Type B pancreatic cell (in vitro differentiated cells): ENCODE measurements around the gene PACRG. TPM values are rescaled to one million over a fixed set of nuclear protein-coding genes. Genes with fewer than 3 reads are reported as not detected.

Experiments
- DNase-seq: peaks from one replicate; pipeline ENCODE4 v3.0.0; 2021; ENCODE audit warnings: mixed read lengths; ENCODE audit not compliant: unreplicated experiment; ENCODE audit errors: extremely low spot score
- H3K27ac Mint-ChIP-seq: 2 replicates; pipeline ENCODE4 v1.8.0; 2021; ENCODE audit warnings: mild to moderate bottlenecking, mixed read lengths
- H3K27me3 Mint-ChIP-seq: 2 replicates; pipeline ENCODE4 v1.8.0; 2021; ENCODE audit warnings: mixed read lengths
- H3K36me3 Mint-ChIP-seq: 2 replicates; pipeline ENCODE4 v1.8.0; 2021; ENCODE audit warnings: mixed read lengths
- H3K4me1 Mint-ChIP-seq: one replicate; pipeline ENCODE4 v1.8.0; 2021; ENCODE audit warnings: mixed read lengths; ENCODE audit not compliant: unreplicated experiment
- H3K4me3 Mint-ChIP-seq: 2 replicates; pipeline ENCODE4 v1.8.0; 2021; ENCODE audit warnings: mild to moderate bottlenecking, mixed read lengths
- H3K9me3 Mint-ChIP-seq: 2 replicates; pipeline ENCODE4 v1.8.0; 2021; ENCODE audit warnings: mixed read lengths
- CTCF ChIP-seq: fragments of 200-600 bp; sonication (generic); conservative IDR thresholded peaks from 2 replicates; pipeline ENCODE4 v1.5.0; 2021; ENCODE audit warnings: antibody characterized with exemption, mild to moderate bottlenecking
- total RNA-seq: library from RNA; stranded (reverse); gene quantifications from 2 replicates; pipeline ENCODE4 v1.2.1, GENCODE V29; 2021; ENCODE audit warnings: low replicate concordance

The PACRG gene
- total RNA-seq, 1 donor from 2014 or later: 5.6 TPM

- no peaks in the 10 kb centered on the region for H3K36me3 Mint-ChIP-seq
- H3K27me3 Mint-ChIP-seq: no peaks in the 10 kb centered on the region
Measured at GRCh38 chr6:163328411-163328810, 600.6 kb downstream of the PACRG start.

GRCh38 chr6:163329991-163330390 lies 602.2 kb downstream of the PACRG start:
- Mint-ChIP-seq H3K27ac (no peak overlapping the region), H3K27me3 (no peaks in the 10 kb centered on the region), H3K9me3 (peaks cover 7% of the 10 kb centered on the region), H3K36me3 (no peaks in the 10 kb centered on the region), H3K4me1 (peaks cover 9% of the 10 kb centered on the region), H3K4me3 (no peak overlapping the region)
- DNase-seq: no peak
- TF ChIP-seq CTCF: no peak

More at GRCh38 chr6:163328411-163328810, 600.6 kb downstream of the PACRG start:
- Mint-ChIP-seq H3K27ac (no peak overlapping the region), H3K4me1 (peaks cover 16% of the 10 kb centered on the region), H3K4me3 (no peak overlapping the region), H3K9me3 (peaks cover 7% of the 10 kb centered on the region)
- TF ChIP-seq CTCF: no peak
- no peak for DNase-seq

GRCh38 chr6:163331245-163331644 lies 603.5 kb downstream of the PACRG start:
- no peak overlapping the region for H3K27ac Mint-ChIP-seq
- H3K27me3 Mint-ChIP-seq: no peaks in the 10 kb centered on the region
- H3K4me1 Mint-ChIP-seq: peaks cover 4% of the 10 kb centered on the region
- H3K9me3 Mint-ChIP-seq: peaks cover 7% of the 10 kb centered on the region
- no peak for DNase-seq
- H3K4me3 Mint-ChIP-seq: no peak overlapping the region
- no peaks in the 10 kb centered on the region for H3K36me3 Mint-ChIP-seq
- no peak for TF ChIP-seq CTCF

GRCh38 chr6:163332575-163332974 lies 604.8 kb downstream of the PACRG start:
- H3K4me1 Mint-ChIP-seq: peaks cover 4% of the 10 kb centered on the region
- no peak overlapping the region for H3K4me3 Mint-ChIP-seq
- DNase-seq: no peak
- peaks cover 2% of the 10 kb centered on the region for H3K9me3 Mint-ChIP-seq
- no peaks in the 10 kb centered on the region for H3K27me3 Mint-ChIP-seq
- no peaks in the 10 kb centered on the region for H3K36me3 Mint-ChIP-seq
- no peak overlapping the region for H3K27ac Mint-ChIP-seq
- no peak for TF ChIP-seq CTCF

- no peaks in the 10 kb centered on the region for H3K9me3 Mint-ChIP-seq
- no peaks in the 10 kb centered on the region for H3K27me3 Mint-ChIP-seq
- no peak overlapping the region for H3K27ac Mint-ChIP-seq
- no peaks in the 10 kb centered on the region for H3K36me3 Mint-ChIP-seq
- no peak for TF ChIP-seq CTCF
- DNase-seq: no peak
- H3K4me3 Mint-ChIP-seq: no peak overlapping the region
- peaks cover 4% of the 10 kb centered on the region for H3K4me1 Mint-ChIP-seq
Measured at GRCh38 chr6:163333038-163333437, 605.3 kb downstream of the PACRG start.
